ENCODE results near the gene CRAT. TPM values are rescaled to one million over a fixed set of nuclear protein-coding genes. Genes with fewer than 3 reads are reported as not detected.
"Not testable (repeated sequence)": the region's sequence is repeated elsewhere in the genome, so short reads cannot be mapped to it uniquely, and the experiment has no call there.

The CRAT gene
- total RNA-seq, 2 experiments from 2014 or later = 17.3 to 18.2 TPM

- ChIA-PET CTCF (interaction anchor here (0.6 to 2.4 kb wide), 4 partner anchors 9 to 616 kb away, joined by 3 to 19 read pairs (median 4); no protein-coding TSS in a partner anchor), POLR2A (interaction anchor here (1.4 to 1.7 kb wide), 2 partner anchors 16 to 18 kb away, joined by 4 read pairs; no protein-coding TSS in a partner anchor)
- Mint-ChIP-seq H3K27ac (no peak overlapping the region), H3K36me3 (ENCODE audit: low read depth) (peaks cover 23% of the 10 kb centered on the region), H3K4me1 (no peaks in the 10 kb centered on the region), H3K9me3 (no peaks in the 10 kb centered on the region), H3K4me3 (no peak overlapping the region), H3K27me3 (no peaks in the 10 kb centered on the region)
- DNase-seq = no peak
These were observed 11.5 kb upstream of the CRAT start for GRCh38 chr9:129122133-129122532.

GRCh38 chr9:129121483-129121882, 10.9 kb upstream of the CRAT start:
- POLR2A ChIA-PET = interaction anchor here (0.6 to 1.7 kb wide), 3 partner anchors 10 to 681 kb away, joined by 3 to 5 read pairs (median 4); partner anchors contain the start of gene PTPA
- no peak for DNase-seq
- no peak overlapping the region for H3K4me3 Mint-ChIP-seq

GRCh38 chr9:129118799-129119198, 8.2 kb upstream of the CRAT start:
- Mint-ChIP-seq H3K4me1 (peaks cover 14% of the 10 kb centered on the region), H3K9me3 (no peaks in the 10 kb centered on the region), H3K36me3 (ENCODE audit: low read depth) (peaks cover 16% of the 10 kb centered on the region), H3K4me3 (no peak overlapping the region), H3K27me3 (no peaks in the 10 kb centered on the region), H3K27ac (no peak overlapping the region)
- ChIA-PET CTCF (interaction anchor here (0.5 to 4.6 kb wide), 2 partner anchors 12 to 54 kb away, joined by 4 to 33 read pairs; no protein-coding TSS in a partner anchor), POLR2A (no interaction called here)
- DNase-seq = no peak

More at GRCh38 chr9:129121483-129121882, 10.9 kb upstream of the CRAT start:
- Mint-ChIP-seq H3K9me3 (no peaks in the 10 kb centered on the region), H3K36me3 (ENCODE audit: low read depth) (peaks cover 23% of the 10 kb centered on the region), H3K27me3 (no peaks in the 10 kb centered on the region), H3K4me1 (no peaks in the 10 kb centered on the region), H3K27ac (no peak overlapping the region)
- CTCF ChIA-PET = interaction anchor here (0.6 to 2.4 kb wide), 2 partner anchors 10 to 617 kb away, joined by 3 to 19 read pairs; no protein-coding TSS in a partner anchor

- H3K27me3 Mint-ChIP-seq = no peaks in the 10 kb centered on the region
- ChIA-PET POLR2A (interaction anchor here (1.2 kb wide), 1 partner anchor 207 kb away, joined by 3 read pairs; no protein-coding TSS in a partner anchor), CTCF (interaction anchor here (1.1 to 2.5 kb wide), 3 partner anchors 18 to 511 kb away, joined by 5 to 14 read pairs (median 10); no protein-coding TSS in a partner anchor)
- DNase-seq = no peak
- H3K27ac Mint-ChIP-seq = no peak overlapping the region
- no peaks in the 10 kb centered on the region for H3K9me3 Mint-ChIP-seq
- no peaks in the 10 kb centered on the region for H3K36me3 Mint-ChIP-seq (ENCODE audit: low read depth)
- H3K4me3 Mint-ChIP-seq = no peak overlapping the region
- H3K4me1 Mint-ChIP-seq = peaks cover 34% of the 10 kb centered on the region
These were observed 3.2 kb upstream of the CRAT start for GRCh38 chr9:129113645-129114304.

DNA sequence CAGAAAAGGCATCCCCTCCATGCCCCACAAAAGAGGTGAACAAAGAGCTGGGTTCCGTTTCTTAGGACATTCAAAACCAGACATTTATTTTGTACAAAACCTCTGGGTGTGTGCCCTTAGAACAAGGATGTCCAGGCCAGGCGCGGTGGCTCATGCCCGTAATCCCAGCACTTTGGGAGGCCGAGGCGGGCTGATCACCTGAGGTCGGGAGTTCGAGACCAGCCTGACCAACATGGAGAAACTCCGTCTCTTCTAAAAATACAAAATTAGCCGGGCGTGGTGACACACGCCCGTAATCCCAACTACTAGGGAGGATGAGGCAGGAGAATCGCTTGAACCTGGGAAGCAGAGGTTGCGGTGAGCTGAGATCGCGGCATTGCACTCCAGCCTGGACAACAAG, 1.9 kb upstream of the CRAT start:
- ChIA-PET POLR2A (interaction anchor here (1.0 to 1.4 kb wide), 2 partner anchors 8 to 19 kb away, joined by 3 read pairs; no protein-coding TSS in a partner anchor), CTCF (interaction anchor here (1.0 to 2.5 kb wide), 4 partner anchors 10 to 27 kb away, joined by 3 to 14 read pairs (median 6); no protein-coding TSS in a partner anchor)
- H3K9me3 Mint-ChIP-seq; H3K36me3 Mint-ChIP-seq (ENCODE audit: low read depth); H3K27me3 Mint-ChIP-seq; DNase-seq: not testable (repeated sequence)
- Mint-ChIP-seq H3K27ac (peak overlapping the region; percentile 94), H3K4me1 (peaks cover 39% of the 10 kb centered on the region), H3K4me3 (peak overlapping the region; percentile 96)

DNA sequence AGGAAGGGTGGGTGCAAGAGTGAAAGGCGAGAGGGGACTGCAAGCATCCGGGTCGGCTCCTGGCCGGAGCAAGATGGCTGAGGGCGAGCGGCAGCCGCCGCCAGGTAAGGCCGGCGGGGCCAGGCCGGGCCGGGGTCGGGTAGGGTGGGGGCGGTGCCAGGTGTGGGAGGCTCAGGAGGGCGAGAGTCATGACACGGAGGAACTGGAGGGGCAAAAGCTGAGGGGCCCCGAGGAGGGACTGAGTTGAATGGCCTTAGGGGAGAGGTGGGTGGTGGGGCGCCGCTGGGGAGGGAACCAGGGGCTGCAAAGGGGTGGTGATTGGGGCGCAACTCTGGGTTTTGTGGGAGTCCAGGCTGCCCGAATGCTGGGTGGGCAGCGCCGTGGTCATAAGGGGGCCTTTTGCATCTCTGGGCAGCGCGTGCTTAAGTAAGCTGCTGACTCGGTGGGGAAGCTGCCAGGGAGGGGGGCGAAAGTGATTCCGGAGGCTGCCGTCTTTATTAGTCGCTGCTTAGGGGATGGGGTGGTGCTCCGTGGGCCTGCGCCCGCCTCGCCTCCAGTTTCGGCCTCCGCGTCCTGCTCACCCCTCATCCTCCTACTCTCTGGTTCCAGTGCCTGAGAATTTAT, 1.0 kb upstream of the CRAT start:
- CTCF ChIA-PET = interaction anchor here (0.5 to 1.6 kb wide), 6 partner anchors 9 to 894 kb away, joined by 3 to 9 read pairs (median 3); partner anchors contain the start of gene NTMT1
- Mint-ChIP-seq H3K4me1 (peaks cover 39% of the 10 kb centered on the region), H3K9me3 (no peaks in the 10 kb centered on the region), H3K4me3 (peak overlapping the region; percentile 96), H3K27ac (peak overlapping the region; percentile 94), H3K36me3 (ENCODE audit: low read depth) (peaks cover 3% of the 10 kb centered on the region), H3K27me3 (no peaks in the 10 kb centered on the region)
- peak; percentile 47 for DNase-seq
- POLR2A ChIA-PET = interaction anchor here (1.0 to 1.7 kb wide), 11 partner anchors 9 to 514 kb away, joined by 3 to 9 read pairs (median 5); partner anchors contain the start of genes DOLPP1, MIGA2 and NTMT1

GRCh38 chr9:129109952-129110739, 447 bp downstream of the CRAT start:
- Mint-ChIP-seq H3K27me3 (no peaks in the 10 kb centered on the region), H3K27ac (no peak overlapping the region), H3K36me3 (ENCODE audit: low read depth) (peaks cover 3% of the 10 kb centered on the region), H3K4me3 (peak overlapping the region; percentile 96), H3K9me3 (no peaks in the 10 kb centered on the region), H3K4me1 (peaks cover 36% of the 10 kb centered on the region)
- CTCF ChIA-PET = interaction anchor here (1.6 kb wide), 1 partner anchor 22 kb away, joined by 9 read pairs; no protein-coding TSS in a partner anchor
- DNase-seq = peak; percentile 26
- POLR2A ChIA-PET = interaction anchor here (1.0 kb wide), 2 partner anchors 15 to 532 kb away, joined by 3 read pairs; partner anchors contain the start of gene ASB6

GRCh38 chr9:129109537-129109903, 1.1 kb downstream of the CRAT start:
- POLR2A ChIA-PET = interaction anchor here (1.0 kb wide), 1 partner anchor 15 kb away, joined by 3 read pairs; no protein-coding TSS in a partner anchor
- Mint-ChIP-seq H3K9me3 (no peaks in the 10 kb centered on the region), H3K36me3 (ENCODE audit: low read depth) (peaks cover 3% of the 10 kb centered on the region), H3K27ac (no peak overlapping the region), H3K4me1 (peaks cover 31% of the 10 kb centered on the region), H3K27me3 (no peaks in the 10 kb centered on the region), H3K4me3 (peak overlapping the region; percentile 76)
- CTCF ChIA-PET = no interaction called here
- DNase-seq = no peak

- H3K27ac Mint-ChIP-seq = no peak overlapping the region
- ChIA-PET CTCF (no interaction called here), POLR2A (interaction anchor here (1.0 kb wide), 1 partner anchor 14 kb away, joined by 3 read pairs; no protein-coding TSS in a partner anchor)
- H3K27me3 Mint-ChIP-seq = no peaks in the 10 kb centered on the region
- H3K4me1 Mint-ChIP-seq = peaks cover 27% of the 10 kb centered on the region
- no peaks in the 10 kb centered on the region for H3K9me3 Mint-ChIP-seq
- H3K4me3 Mint-ChIP-seq = peak overlapping the region; percentile 76
- DNase-seq = no peak
- peaks cover 3% of the 10 kb centered on the region for H3K36me3 Mint-ChIP-seq (ENCODE audit: low read depth)
These were observed 1.6 kb downstream of the CRAT start for GRCh38 chr9:129108805-129109536.

DNA sequence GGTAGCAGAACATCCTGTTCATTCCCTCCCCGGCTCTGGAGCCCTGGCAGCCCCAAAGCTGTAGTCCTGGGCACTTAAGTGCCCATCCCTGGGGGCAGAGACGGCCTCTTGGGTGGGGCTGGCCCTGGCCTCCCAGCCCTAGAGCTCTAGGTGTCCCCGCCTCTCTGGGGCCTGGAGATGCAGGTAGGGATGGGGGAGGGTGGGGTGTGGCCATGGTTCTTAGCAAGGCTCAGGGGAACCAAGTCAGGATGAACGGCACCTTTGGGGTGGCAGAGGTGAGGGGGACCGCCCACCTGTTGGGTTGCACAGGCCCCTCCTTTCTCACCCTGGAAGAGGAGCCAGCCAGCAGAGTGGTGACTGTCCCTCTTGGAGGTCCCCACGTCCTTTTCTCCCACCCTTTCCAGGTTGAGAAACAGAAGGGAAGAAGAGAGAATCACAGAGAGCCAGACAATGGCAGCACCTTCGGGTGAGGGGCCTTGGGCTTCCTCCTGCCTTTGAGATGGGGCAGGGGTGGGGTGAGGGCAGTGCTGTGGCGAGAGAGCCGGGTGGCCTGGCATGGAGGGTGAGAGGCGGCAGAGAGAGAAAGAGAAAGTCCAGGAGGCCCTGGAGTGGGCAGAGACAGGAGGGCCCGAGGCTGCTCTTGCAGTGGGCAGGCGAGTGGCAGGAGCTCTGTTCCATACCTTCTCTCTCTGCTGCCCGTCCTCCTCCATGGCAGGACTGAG, 2.3 kb downstream of the CRAT start:
- Mint-ChIP-seq H3K4me1 (peaks cover 22% of the 10 kb centered on the region), H3K36me3 (ENCODE audit: low read depth) (peaks cover 3% of the 10 kb centered on the region), H3K9me3 (no peaks in the 10 kb centered on the region), H3K27me3 (no peaks in the 10 kb centered on the region), H3K27ac (no peak overlapping the region), H3K4me3 (peak overlapping the region; percentile 76)
- DNase-seq = no peak
- POLR2A ChIA-PET = no interaction called here
- CTCF ChIA-PET = no interaction called here

DNA sequence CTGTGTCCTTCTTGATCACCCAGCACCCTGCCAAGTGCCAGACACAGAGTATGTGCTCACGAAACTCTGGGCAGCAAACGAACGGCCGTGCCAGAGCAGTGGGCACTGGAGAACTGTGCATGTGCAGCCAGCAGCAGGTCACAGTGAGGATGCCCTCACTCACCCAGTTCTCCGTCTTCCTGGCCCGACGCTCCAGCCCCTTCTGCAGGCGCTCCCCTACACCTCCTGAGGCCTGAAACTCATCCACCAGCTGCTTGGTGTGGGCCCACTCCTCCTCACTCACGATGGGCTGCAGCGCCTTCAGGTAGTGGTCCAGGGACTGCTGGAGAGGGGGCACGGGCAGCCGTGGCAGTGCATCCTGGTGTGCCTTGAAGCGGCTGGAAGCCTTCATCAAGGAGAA, 2.9 kb downstream of the CRAT start:
- no peaks in the 10 kb centered on the region for H3K27me3 Mint-ChIP-seq
- POLR2A ChIA-PET = no interaction called here
- CTCF ChIA-PET = no interaction called here
- no peak overlapping the region for H3K4me3 Mint-ChIP-seq
- DNase-seq = no peak
- peaks cover 19% of the 10 kb centered on the region for H3K4me1 Mint-ChIP-seq
- H3K36me3 Mint-ChIP-seq (ENCODE audit: low read depth) = peaks cover 3% of the 10 kb centered on the region
- no peak overlapping the region for H3K27ac Mint-ChIP-seq
- H3K9me3 Mint-ChIP-seq = no peaks in the 10 kb centered on the region
